WERI-Rb-1 (cell line): ENCODE measurements around the gene RFPL2.
"Not testable (repeated sequence)": the region's sequence is repeated elsewhere in the genome, so short reads cannot be mapped to it uniquely, and the experiment has no call there.

Experiments
- DNase-seq: peaks from one replicate; pipeline ENCODE4 v3.0.0-alpha.2; 2020
- H3K27ac ChIP-seq: fragments of 250-450 bp; sonication (Bioruptor Pico); 2 replicates; pipeline ENCODE4 v1.5.1; 2020; ENCODE audit warnings: mild to moderate bottlenecking, moderate library complexity
- H3K27me3 ChIP-seq: fragments of 250-450 bp; sonication (Bioruptor Pico); 2 replicates; pipeline ENCODE4 v1.5.1; 2021; ENCODE audit warnings: mild to moderate bottlenecking, low read depth, moderate library complexity; ENCODE audit not compliant: insufficient read depth, severe bottlenecking
- H3K36me3 ChIP-seq: fragments of 250-450 bp; sonication (Bioruptor Pico); 2 replicates; pipeline ENCODE4 v1.5.1; 2020; ENCODE audit warnings: mild to moderate bottlenecking, moderate library complexity
- H3K4me3 ChIP-seq: 2 replicates; pipeline ENCODE4 v1.5.1; 2011; ENCODE audit warnings: low read depth, mild to moderate bottlenecking, control low read depth, low read length
- H3K9me3 ChIP-seq: fragments of 250-450 bp; sonication (Bioruptor Pico); 2 replicates; pipeline ENCODE4 v1.5.1; 2021; ENCODE audit warnings: mild to moderate bottlenecking, moderate library complexity; ENCODE audit not compliant: severe bottlenecking
- CTCF ChIP-seq: IDR thresholded peaks from 2 replicates; pipeline ENCODE4 v1.5.1; 2011; ENCODE audit warnings: low read depth, mild to moderate bottlenecking, control low read depth, inconsistent platforms, low read length

The RFPL2 gene

DNA sequence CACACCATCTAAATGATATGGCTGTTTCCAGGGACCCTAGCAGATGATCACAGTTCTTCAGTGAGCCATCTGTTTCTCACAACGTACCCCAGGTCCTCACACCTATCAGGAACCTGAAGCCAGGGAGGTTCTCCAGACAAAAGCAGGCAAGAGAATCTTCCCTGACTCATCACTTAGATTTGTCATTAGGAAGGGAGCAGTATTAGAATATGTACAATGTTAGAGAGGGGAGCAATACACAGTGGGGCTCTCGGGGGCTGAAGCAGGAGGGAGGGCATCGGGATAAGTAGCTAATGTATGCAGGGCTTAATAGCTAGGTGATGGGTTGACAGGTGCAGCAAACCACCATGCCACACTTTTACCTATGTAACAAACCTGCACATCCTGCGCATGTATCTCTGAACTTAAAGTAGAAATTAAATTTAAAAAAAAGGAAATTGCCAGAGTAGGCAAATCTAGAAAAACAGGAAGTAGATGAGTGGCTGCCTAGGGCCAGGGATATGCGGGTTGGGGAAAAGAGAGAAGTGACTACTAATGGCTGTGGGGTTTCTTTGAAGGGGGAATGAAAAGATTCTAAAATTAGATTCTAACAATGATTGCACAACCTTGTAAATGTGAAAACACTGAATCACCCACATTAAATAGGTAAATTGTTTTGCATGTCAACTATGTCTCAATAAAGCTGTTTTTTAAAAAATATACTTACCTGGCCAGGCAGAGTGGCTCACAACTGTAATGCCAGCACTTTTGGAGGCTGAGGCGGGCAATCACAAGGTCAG lies 60.2 kb downstream of the RFPL2 start:
- no peak overlapping the region for H3K4me3 ChIP-seq
- no peaks in the 10 kb centered on the region for H3K9me3 ChIP-seq
- no peak for DNase-seq
- H3K27ac ChIP-seq = no peak overlapping the region
- no peaks in the 10 kb centered on the region for H3K36me3 ChIP-seq
- no peak for TF ChIP-seq CTCF
- peaks cover 6% of the 10 kb centered on the region for H3K27me3 ChIP-seq

GRCh38 chr22:32142600-32142999 lies 62.3 kb downstream of the RFPL2 start:
- no peak for TF ChIP-seq CTCF
- H3K36me3 ChIP-seq = no peaks in the 10 kb centered on the region
- DNase-seq = no peak
- H3K4me3 ChIP-seq = no peak overlapping the region
- no peak overlapping the region for H3K27ac ChIP-seq
- H3K9me3 ChIP-seq = no peaks in the 10 kb centered on the region
- H3K27me3 ChIP-seq = peaks cover 12% of the 10 kb centered on the region

DNA sequence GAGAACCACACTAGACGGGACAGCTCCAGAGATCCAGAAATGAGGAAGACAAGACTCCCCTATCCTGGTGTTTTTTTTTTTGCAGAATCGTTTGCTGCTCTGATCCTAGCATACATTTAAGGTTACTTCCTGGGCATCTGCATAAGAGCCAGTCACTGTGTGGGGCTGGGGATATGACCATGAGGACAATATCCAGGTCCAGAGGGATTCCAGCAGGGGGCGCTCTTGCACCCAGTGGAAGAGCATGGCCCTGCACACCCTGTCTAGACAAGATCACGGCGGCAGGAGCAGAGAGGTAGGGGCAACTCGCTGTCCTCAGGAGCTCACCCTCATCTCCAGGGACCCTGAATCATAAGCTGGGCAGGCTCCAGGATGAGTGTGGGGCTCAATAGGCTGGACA lies 64.2 kb downstream of the RFPL2 start:
- H3K27me3 ChIP-seq = peaks cover 13% of the 10 kb centered on the region
- not testable (repeated sequence) for H3K9me3 ChIP-seq, DNase-seq, H3K36me3 ChIP-seq, H3K4me3 ChIP-seq, H3K27ac ChIP-seq
- TF ChIP-seq CTCF = peak; percentile 50
